AG04449 (cell line): ENCODE measurements around the gene WNT5A.

ENCODE experiments used
- CTCF ChIA-PET: fragments of 350-600 bp; formaldehyde crosslinking; extraction: SDS; loops from one replicate; lab custom pipeline; 2021; ENCODE audit warnings: antibody characterized with exemption; lab: Yijun Ruan, JAX
- POLR2A ChIA-PET: fragments of 400-600, 350-600 bp; formaldehyde crosslinking; extraction: SDS; loops from one replicate; lab custom pipeline; 2020; ENCODE audit warnings: antibody characterized with exemption, inconsistent platforms; lab: Yijun Ruan, JAX
- DNase-seq: peaks from one replicate; pipeline ENCODE4 v3.0.0-alpha.2; 2010; ENCODE audit warnings: low read depth, low spot score
- H3K4me3 ChIP-seq: 2 replicates; pipeline ENCODE4 v1.5.1; 2011; ENCODE audit warnings: low read depth, mild to moderate bottlenecking, control low read depth, low read length
- TF ChIP-seq, protein P1 (sequence below): IDR thresholded peaks from one replicate; pipeline ENCODE4 v1.5.1; 2011; ENCODE audit warnings: mild to moderate bottlenecking, moderate library complexity, low read length, control low read depth, inconsistent platforms; ENCODE audit not compliant: insufficient read depth; ENCODE audit errors: missing control alignments

The WNT5A gene

DNA sequence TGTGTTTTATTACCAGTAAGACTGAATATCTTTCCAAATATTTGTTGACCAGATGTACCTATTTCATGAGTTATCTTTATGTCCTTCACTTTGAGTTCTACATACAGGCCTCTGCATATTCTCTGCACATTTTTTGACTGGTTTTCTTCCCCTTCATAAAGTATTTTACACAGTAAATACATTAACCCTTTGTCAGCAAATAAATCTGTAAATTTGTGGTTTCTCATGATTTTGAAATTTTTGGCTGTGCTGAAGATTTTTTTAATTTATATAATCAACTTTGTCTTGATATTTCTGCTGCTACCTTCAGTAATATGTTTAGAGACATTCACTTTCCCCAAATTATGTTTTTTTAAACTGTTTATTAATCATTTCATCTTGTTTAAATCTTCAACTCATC, 50.5 kb downstream of the WNT5A start:
- H3K4me3 ChIP-seq: no peak overlapping the region
- TF ChIP-seq, protein P1, sequence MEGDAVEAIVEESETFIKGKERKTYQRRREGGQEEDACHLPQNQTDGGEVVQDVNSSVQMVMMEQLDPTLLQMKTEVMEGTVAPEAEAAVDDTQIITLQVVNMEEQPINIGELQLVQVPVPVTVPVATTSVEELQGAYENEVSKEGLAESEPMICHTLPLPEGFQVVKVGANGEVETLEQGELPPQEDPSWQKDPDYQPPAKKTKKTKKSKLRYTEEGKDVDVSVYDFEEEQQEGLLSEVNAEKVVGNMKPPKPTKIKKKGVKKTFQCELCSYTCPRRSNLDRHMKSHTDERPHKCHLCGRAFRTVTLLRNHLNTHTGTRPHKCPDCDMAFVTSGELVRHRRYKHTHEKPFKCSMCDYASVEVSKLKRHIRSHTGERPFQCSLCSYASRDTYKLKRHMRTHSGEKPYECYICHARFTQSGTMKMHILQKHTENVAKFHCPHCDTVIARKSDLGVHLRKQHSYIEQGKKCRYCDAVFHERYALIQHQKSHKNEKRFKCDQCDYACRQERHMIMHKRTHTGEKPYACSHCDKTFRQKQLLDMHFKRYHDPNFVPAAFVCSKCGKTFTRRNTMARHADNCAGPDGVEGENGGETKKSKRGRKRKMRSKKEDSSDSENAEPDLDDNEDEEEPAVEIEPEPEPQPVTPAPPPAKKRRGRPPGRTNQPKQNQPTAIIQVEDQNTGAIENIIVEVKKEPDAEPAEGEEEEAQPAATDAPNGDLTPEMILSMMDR: no peak
- ChIA-PET CTCF (interaction anchor here (2.1 kb wide), 1 partner anchor 10 kb away, joined by 8 read pairs; no protein-coding TSS in a partner anchor), POLR2A (no interaction called here)
- no peak for DNase-seq

DNA sequence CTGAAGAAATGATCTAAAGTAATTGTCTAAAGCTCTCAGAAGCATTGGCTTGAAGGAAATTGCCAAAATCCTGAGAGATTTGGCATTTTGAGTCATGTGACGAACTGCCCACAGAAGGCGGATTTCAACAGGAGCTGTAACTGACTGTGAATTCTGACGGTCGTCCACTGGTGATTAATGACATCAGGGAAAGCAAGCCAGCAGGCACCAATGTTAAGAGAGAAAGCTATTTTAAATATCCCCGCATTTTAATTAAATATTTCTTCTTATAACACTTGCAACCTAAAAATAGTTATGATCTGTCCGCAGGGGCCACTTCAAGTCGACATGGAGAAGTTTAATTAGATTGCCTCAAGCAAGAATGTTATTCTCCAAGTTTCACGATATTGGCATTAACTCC, 51.6 kb downstream of the WNT5A start:
- DNase-seq: no peak
- TF ChIP-seq, protein P1: no peak
- ChIA-PET CTCF (interaction anchor here (0.7 to 1.2 kb wide), 3 partner anchors 10 to 22 kb away, joined by 3 read pairs; no protein-coding TSS in a partner anchor), POLR2A (no interaction called here)
- no peak overlapping the region for H3K4me3 ChIP-seq

DNA sequence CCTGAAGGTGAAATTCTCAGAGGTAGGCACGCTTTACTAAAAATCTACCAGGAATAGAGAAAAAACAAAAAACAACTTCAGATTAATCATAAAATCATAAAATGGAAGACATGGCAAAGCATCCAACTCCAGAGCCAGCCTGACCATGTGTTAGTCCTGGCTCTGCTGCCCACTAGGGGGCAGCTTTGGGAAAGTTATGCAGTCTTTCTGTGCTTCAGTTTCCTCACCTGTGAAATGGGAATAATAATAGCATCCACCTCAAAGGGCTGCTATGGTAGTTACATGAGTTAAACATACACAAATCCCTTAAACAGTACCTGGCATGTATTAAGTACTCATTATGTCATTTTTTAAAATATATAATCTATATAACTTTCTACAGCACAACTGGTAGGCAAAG, 52.3 kb downstream of the WNT5A start:
- ChIA-PET CTCF (interaction anchor here (0.7 to 1.2 kb wide), 2 partner anchors 9 to 20 kb away, joined by 3 read pairs; no protein-coding TSS in a partner anchor), POLR2A (no interaction called here)
- TF ChIP-seq, protein P1: peak; percentile 25
- H3K4me3 ChIP-seq: no peak overlapping the region
- DNase-seq: no peak

DNA sequence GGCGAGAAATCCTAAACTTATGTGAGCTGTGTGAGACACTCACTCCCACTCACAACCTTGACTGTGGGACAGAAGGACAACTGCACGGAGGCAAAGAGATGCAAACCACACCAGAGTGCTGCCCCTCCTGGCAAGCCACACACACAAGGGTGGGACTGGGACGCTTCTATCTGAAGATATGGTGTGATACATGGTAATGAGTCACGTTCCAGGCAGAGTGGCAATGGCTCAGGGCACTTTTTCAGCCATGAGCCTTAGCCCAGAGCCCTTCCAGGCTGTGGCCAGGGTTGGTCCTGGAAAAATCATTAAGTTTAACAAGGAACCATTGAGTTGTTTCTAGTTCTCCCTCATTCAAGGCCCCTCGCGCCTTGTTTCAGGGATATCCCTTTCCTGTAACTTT, 56.1 kb downstream of the WNT5A start:
- no peak for DNase-seq
- H3K4me3 ChIP-seq: no peak overlapping the region
- CTCF ChIA-PET: no interaction called here
- POLR2A ChIA-PET: no interaction called here
- TF ChIP-seq, protein P1: no peak

DNA sequence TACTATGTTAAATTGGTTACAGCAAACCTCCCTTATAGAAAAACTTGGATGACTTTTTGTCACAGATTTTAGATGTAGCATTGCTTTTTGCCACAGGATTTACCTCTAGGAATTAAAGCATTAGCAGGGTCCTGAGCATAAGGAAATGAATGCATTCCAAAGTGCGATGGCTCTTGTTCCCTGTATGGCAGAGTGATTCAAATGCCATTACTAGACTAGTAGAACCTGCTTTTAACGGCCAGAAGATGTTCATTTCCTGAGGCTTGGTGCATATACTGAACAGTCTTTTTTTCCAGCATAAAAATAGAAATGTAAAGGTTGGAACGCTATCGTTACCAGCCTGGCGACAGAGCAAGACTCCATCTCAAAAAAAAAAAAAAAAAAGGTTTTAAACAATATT, 59.4 kb downstream of the WNT5A start:
- H3K4me3 ChIP-seq: no peak overlapping the region
- ChIA-PET CTCF (no interaction called here), POLR2A (no interaction called here)
- no peak for DNase-seq
- TF ChIP-seq, protein P1: no peak

DNA sequence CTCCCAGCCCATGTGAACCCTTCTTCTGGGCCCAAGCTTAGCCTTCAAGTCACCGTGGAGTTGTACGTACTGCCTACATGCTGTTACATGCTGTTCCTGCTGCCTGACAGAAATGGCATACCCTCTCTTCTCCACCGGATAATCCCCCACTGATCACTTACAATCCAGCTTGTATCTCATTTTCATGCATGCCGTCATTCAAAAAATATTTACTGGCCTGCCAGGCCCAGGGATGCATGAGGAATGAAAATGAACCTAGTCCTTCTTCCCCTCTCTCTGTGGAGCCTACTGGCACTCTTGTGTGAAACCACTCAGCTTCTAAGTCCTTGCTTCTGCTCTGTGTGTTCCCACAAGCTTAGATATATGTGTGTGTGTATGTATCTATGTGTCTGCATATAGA, 60.6 kb downstream of the WNT5A start:
- CTCF ChIA-PET: interaction anchor here (1.6 to 2.4 kb wide), 2 partner anchors 9 to 11 kb away, joined by 8 read pairs; no protein-coding TSS in a partner anchor
- POLR2A ChIA-PET: no interaction called here
- TF ChIP-seq, protein P1: no peak
- H3K4me3 ChIP-seq: no peak overlapping the region
- DNase-seq: no peak
